Mucosa of descending colon (tissue), 3 donors: ENCODE measurements around the gene RIN2. TPM values are rescaled to one million over a fixed set of nuclear protein-coding genes. Genes with fewer than 3 reads are reported as not detected.
"Not testable (repeated sequence)": the region's sequence is repeated elsewhere in the genome, so short reads cannot be mapped to it uniquely, and the experiment has no call there.

Experiments
- ATAC-seq: fragments of 200-7000 bp; cut with Tn5 transposase; one replicate; pipeline ENCODE4 v1.9.1; 2020; ENCODE audit warnings: mild to moderate bottlenecking, moderate library complexity
- DNase-seq, 3 donors: peaks; one replicate each; pipeline ENCODE4 v3.0.0-alpha.2; 2020
- H3K36me3 ChIP-seq: fragments of 200-600 bp; one replicate; pipeline ENCODE4 v1.8.0; 2021; ENCODE audit warnings: low read depth, mild to moderate bottlenecking
- H3K4me1 ChIP-seq: fragments of 200-600 bp; one replicate; pipeline ENCODE4 v1.8.0; 2021; ENCODE audit warnings: low read depth, mild to moderate bottlenecking
- H3K4me3 ChIP-seq: fragments of 200-600 bp; one replicate; pipeline ENCODE4 v1.8.0; 2021; ENCODE audit warnings: mild to moderate bottlenecking
- H3K9me3 ChIP-seq: fragments of 200-600 bp; one replicate; pipeline ENCODE4 v1.8.0; 2021; ENCODE audit warnings: mild to moderate bottlenecking
- CTCF ChIP-seq: fragments of 200-600 bp; IDR thresholded peaks from one replicate; pipeline ENCODE4 v1.8.0; 2022; ENCODE audit warnings: antibody characterized with exemption, mild to moderate bottlenecking
- intact Hi-C, 2 donors: fragments of 100-400 bp; cut with DNase I in 1 of 2; cut with micrococcal nuclease in 1 of 2; formaldehyde crosslinking; loops; one replicate each; pipeline versions ENCODE4 v1.11.0 to v1.11.1; 2022; cut with DNase I, micrococcal nuclease
- total RNA-seq, 3 donors: library from RNA; stranded (reverse); fragmentation: NEBNext Ultra II Directional in 2 of 3; extraction: Animal tissue kit (Norgen Biotek cat#: 25700) in 2 of 3; gene quantifications; one replicate each; pipeline versions ENCODE4 v1.2.1 to v1.2.4, GENCODE V29; 2021 to 2023
- donor health status: DM: no; HTN: no; CAD: no; lungs with moderate emphysema.
- donor health status: DM: no; HTN: no; CAD: no.
- donor health status: DM: no; HTN: yes; CAD: no.

The RIN2 gene
- total RNA-seq, 3 donors from 2014 or later: 73.1 to 127 (median 73.9) TPM

- Histone ChIP-seq H3K4me1 (peaks cover 8% of the 10 kb centered on the region), H3K4me3 (no peak overlapping the region), H3K36me3 (no peaks in the 10 kb centered on the region), H3K9me3 (no peaks in the 10 kb centered on the region)
- ATAC-seq (peak; percentile 97), DNase-seq (peak in 2 of 3 donors; percentile 43 to 72)
- TF ChIP-seq CTCF: no peak
- intact Hi-C loops: no loop called here
These were observed 7.0 kb upstream of the RIN2 start for GRCh38 chr20:19750907-19751636.

- intact Hi-C loops, ATAC-seq, H3K36me3 ChIP-seq, DNase-seq, H3K4me3 ChIP-seq, H3K9me3 ChIP-seq, H3K4me1 ChIP-seq: not testable (repeated sequence)
These were observed 3.9 kb upstream of the RIN2 start for GRCh38 chr20:19754201-19754600.

- no peak for TF ChIP-seq CTCF
- Histone ChIP-seq H3K36me3 (no peaks in the 10 kb centered on the region), H3K9me3 (no peaks in the 10 kb centered on the region), H3K4me1 (peaks cover 5% of the 10 kb centered on the region), H3K4me3 (peak overlapping the region; percentile 20)
- ATAC-seq (no peak), DNase-seq (no peak)
- intact Hi-C loops: no loop called here
These were observed 1.1 kb upstream of the RIN2 start for GRCh38 chr20:19756761-19757486.

GRCh38 chr20:19757487-19758132 is 448 bp upstream of the RIN2 start:
- Histone ChIP-seq H3K9me3 (no peaks in the 10 kb centered on the region), H3K4me1 (peaks cover 5% of the 10 kb centered on the region), H3K4me3 (peak overlapping the region; percentile 20), H3K36me3 (no peaks in the 10 kb centered on the region)
- no peak for TF ChIP-seq CTCF
- peak; percentile 93 to 95 (median 93) for DNase-seq
- peak; percentile 89 for ATAC-seq
- intact Hi-C loops: no loop called here

GRCh38 chr20:19758501-19759331 is 658 bp downstream of the RIN2 start:
- peaks cover 5% of the 10 kb centered on the region for H3K4me1 ChIP-seq
- DNase-seq (peak; percentile 74 to 81 (median 79)), ATAC-seq (peak; percentile 28)
- peak overlapping the region; percentile 20 for H3K4me3 ChIP-seq
- intact Hi-C loops: no loop called here
- no peaks in the 10 kb centered on the region for H3K9me3 ChIP-seq
- no peak for TF ChIP-seq CTCF
- H3K36me3 ChIP-seq: no peaks in the 10 kb centered on the region
